OCI-LY7 (cell line): ENCODE results near the gene POLA1.

Source experiments
- CTCF ChIP-seq: fragments of 200-600 bp; sonication (generic); conservative IDR thresholded peaks from 2 replicates; pipeline ENCODE4 v1.5.1; 2014; ENCODE audit warnings: mild to moderate bottlenecking, antibody characterized with exemption, low read length, moderate library complexity, mixed read lengths
- EZH2phosphoT487 ChIP-seq: fragments of 200-600 bp; sonication (generic); IDR thresholded peaks from 2 replicates; pipeline ENCODE4 v1.6.1; 2018; ENCODE audit warnings: low read depth, borderline replicate concordance, mild to moderate bottlenecking, mixed run types, antibody characterized with exemption, low read length, moderate library complexity, mixed read lengths

GRCh38 chrX:24657671-24658386, 35.9 kb upstream of the POLA1 start:
- TF ChIP-seq CTCF (no peak), EZH2phosphoT487 (no peak)
